ENCODE measurements around the gene USP22. TPM values are rescaled to one million over a fixed set of nuclear protein-coding genes. Genes with fewer than 3 reads are reported as not detected.

The USP22 gene
- total and polyA plus RNA-seq, 2 experiments from 2014 or later: 68.9 to 296 TPM

- no peak for TF ChIP-seq ZNF462 (CRISPR knock-in tag; IDR thresholded peaks at IDR 0.05)
- no peak for TF ChIP-seq EZH2 (IDR thresholded peaks at IDR 0.05; ENCODE audit: low read depth, unreplicated experiment)
- no peak for TF ChIP-seq STAT1 (IDR thresholded peaks at IDR 0.05; ENCODE audit: unreplicated experiment)
- no peak for TF ChIP-seq ZNF331 (CRISPR knock-in tag; IDR thresholded peaks at IDR 0.05; ENCODE audit: low read depth)
- no peak for TF ChIP-seq ETS1 (IDR thresholded peaks at IDR 0.05)
- TF ChIP-seq JUNB (IDR thresholded peaks at IDR 0.05; ENCODE audit: unreplicated experiment): no peak
Measured at GRCh38 chr17:21029036-21029435, 13.8 kb downstream of the USP22 start (continued).

- Histone ChIP-seq H3K27ac (ENCODE audit: low read depth) (peak overlapping the region; percentile 81), H3K79me2 (replicated peaks; ENCODE audit: insufficient read depth) (peaks cover 98% of the 10 kb centered on the region), H3K4me2 (no peak overlapping the region), H4K20me1 (replicated peaks; ENCODE audit: insufficient read depth) (peaks cover 89% of the 10 kb centered on the region), H3K4me3 (no peak overlapping the region), H3K36me3 (ENCODE audit: insufficient read depth) (peaks cover 36% of the 10 kb centered on the region), H2AFZ (no peak overlapping the region), H3K9me2 (ENCODE audit: insufficient read depth) (no peaks in the 10 kb centered on the region), H3F3A (replicated peaks; ENCODE audit: low read depth) (peaks cover 27% of the 10 kb centered on the region), H3K4me1 (ENCODE audit: insufficient read depth) (peaks cover 35% of the 10 kb centered on the region), H3K27me3 (ENCODE audit: insufficient read depth) (no peaks in the 10 kb centered on the region)
- ATAC-seq (no peak), DNase-seq (ENCODE audit: low spot score) (no peak)
- peak overlapping the region; percentile 3; the same call in 1 of the 2 replicates for H3K27ac Mint-ChIP-seq
- no peaks in the 10 kb centered on the region for H3K27me3 Mint-ChIP-seq (ENCODE audit: insufficient read depth, low read depth, poor library complexity)
- H3K9me3 Mint-ChIP-seq: no peaks in the 10 kb centered on the region
- H3K4me3 Mint-ChIP-seq: no peak overlapping the region
- H3K36me3 Mint-ChIP-seq (ENCODE audit: low read depth): peaks cover 69% of the 10 kb centered on the region
- peaks cover 35% of the 10 kb centered on the region for H3K4me1 Mint-ChIP-seq
- TF ChIP-seq EZH2 (IDR thresholded peaks at IDR 0.05; ENCODE audit: low read depth, unreplicated experiment) (no peak), NANOG (IDR thresholded peaks at IDR 0.05; ENCODE audit: borderline replicate concordance) (no peak), REST (IDR thresholded peaks at IDR 0.05; ENCODE audit: unreplicated experiment) (no peak), ZNF114 (CRISPR knock-in tag; IDR thresholded peaks at IDR 0.05) (no peak), POLR2AphosphoS5 (IDR thresholded peaks at IDR 0.05; ENCODE audit: low read depth) (no peak), EZH2phosphoT487 (IDR thresholded peaks at IDR 0.05; ENCODE audit: unreplicated experiment) (no peak), STAT1 (IDR thresholded peaks at IDR 0.05; ENCODE audit: unreplicated experiment) (no peak), JUNB (IDR thresholded peaks at IDR 0.05; ENCODE audit: unreplicated experiment) (no peak)
Measured at GRCh38 chr17:21028192-21028591, 14.6 kb downstream of the USP22 start.

All from GM23338 (cell line).